BE2C (cell line): Measurements from ENCODE around the gene FAM47E.

ENCODE experiments used
- DNase-seq: peaks from one replicate; pipeline ENCODE4 v3.0.0-alpha.2; 2020
- H3K27me3 ChIP-seq: fragments of 250-450 bp; sonication (Bioruptor Pico); 2 replicates; pipeline ENCODE4 v1.5.1; 2020; ENCODE audit warnings: mild to moderate bottlenecking
- H3K36me3 ChIP-seq: fragments of 250-450 bp; sonication (Bioruptor Pico); 2 replicates; pipeline ENCODE4 v1.5.1; 2020; ENCODE audit warnings: mild to moderate bottlenecking
- H3K4me1 ChIP-seq: fragments of 250-450 bp; sonication (Bioruptor Pico); 2 replicates; pipeline ENCODE4 v1.5.1; 2020
- H3K4me3 ChIP-seq: 2 replicates; pipeline ENCODE4 v1.5.1; 2011; ENCODE audit warnings: low read depth, low read length
- H3K9me3 ChIP-seq: fragments of 250-450 bp; sonication (Bioruptor Pico); 2 replicates; pipeline ENCODE4 v1.5.1; 2020
- CTCF ChIP-seq: IDR thresholded peaks from 2 replicates; pipeline ENCODE4 v1.5.1; 2012; ENCODE audit warnings: mild to moderate bottlenecking, low read depth, low read length

FAM47E gene

DNA sequence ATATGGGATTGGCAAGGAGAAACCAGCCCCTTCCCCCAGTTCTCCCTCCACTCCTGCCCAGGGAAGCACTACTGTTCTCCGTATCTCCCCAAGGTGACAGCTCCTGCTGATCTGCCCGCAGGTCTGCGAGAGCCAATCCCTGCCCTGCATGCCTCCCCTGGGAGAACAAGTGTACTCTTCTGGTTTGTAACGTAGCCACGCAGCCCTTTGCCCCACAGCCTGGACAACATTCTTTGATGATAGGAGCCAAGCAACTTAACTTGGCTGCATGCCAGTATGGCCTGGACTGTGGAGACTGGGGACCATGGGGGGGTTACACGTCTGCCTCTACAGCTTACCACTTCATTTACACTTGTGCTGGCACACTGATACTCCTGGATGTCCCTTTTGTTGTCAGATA, 57.0 kb downstream of the FAM47E start:
- Histone ChIP-seq H3K27me3 (no peaks in the 10 kb centered on the region; the same call in 1 of the 2 replicates), H3K9me3 (no peaks in the 10 kb centered on the region), H3K4me3 (no peak overlapping the region), H3K36me3 (no peaks in the 10 kb centered on the region), H3K4me1 (peaks cover 19% of the 10 kb centered on the region)
- peak; percentile 65 for DNase-seq
- TF ChIP-seq CTCF: no peak

DNA sequence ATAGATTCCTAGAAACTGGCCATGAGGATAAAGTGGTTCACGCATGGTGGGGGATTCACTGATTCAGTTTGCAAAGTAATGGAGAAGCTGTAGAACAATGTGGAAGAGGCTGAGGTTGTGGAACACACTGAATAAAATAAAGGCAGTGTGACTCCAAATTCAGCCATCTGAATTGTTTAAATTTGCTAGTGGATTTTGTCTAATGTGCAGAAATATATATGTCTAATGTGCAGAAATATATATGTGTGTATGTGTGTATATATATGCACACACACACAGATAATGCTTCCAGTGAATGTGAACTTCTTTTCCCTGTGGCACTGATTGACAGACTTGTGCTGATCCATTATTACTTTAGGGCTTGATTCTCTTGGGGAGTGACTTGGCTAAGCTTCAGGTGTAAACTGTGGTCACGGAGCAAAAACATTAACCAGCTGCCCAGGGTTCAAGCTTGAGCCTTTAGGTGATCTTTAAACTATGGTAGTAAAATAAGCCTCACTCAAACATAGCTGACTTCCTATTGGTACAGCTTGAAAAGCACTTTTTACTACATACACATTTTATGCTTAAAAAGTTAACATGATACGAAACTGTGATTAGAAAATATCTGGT, 58.5 kb downstream of the FAM47E start:
- no peak overlapping the region for H3K4me3 ChIP-seq
- DNase-seq: no peak
- TF ChIP-seq CTCF: no peak
- no peaks in the 10 kb centered on the region; the same call in 1 of the 2 replicates for H3K27me3 ChIP-seq
- no peaks in the 10 kb centered on the region for H3K36me3 ChIP-seq
- H3K9me3 ChIP-seq: no peaks in the 10 kb centered on the region
- H3K4me1 ChIP-seq: peaks cover 19% of the 10 kb centered on the region

- DNase-seq: peak; percentile 26
- Histone ChIP-seq H3K4me3 (no peak overlapping the region), H3K4me1 (peaks cover 19% of the 10 kb centered on the region), H3K9me3 (no peaks in the 10 kb centered on the region), H3K27me3 (no peaks in the 10 kb centered on the region), H3K36me3 (no peaks in the 10 kb centered on the region)
- no peak for TF ChIP-seq CTCF
Observed at GRCh38 chr4:76310683-76311082, 59.2 kb downstream of the FAM47E start.

DNA sequence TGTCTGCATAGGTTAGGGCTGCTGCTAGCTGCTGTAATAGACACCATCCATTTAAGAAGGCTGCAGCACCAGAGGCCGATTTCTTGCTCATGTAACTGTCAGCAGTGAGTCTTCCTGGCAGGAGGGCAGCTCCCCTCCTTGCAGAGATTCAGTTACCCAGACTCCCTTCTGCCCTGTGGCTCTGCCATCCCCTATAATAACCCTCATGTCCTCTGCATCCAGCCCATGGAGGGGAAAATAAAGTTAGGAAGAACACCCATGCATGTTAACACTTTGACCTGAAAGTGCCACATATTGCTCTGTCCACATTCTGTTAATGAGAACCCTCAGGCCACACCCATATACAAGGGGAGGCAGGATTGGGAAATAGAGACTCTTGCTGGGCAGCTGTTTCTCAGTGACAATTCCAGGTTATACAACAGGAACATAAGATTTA, 60.4 kb downstream of the FAM47E start:
- DNase-seq: no peak
- Histone ChIP-seq H3K27me3 (no peaks in the 10 kb centered on the region), H3K4me1 (peaks cover 19% of the 10 kb centered on the region), H3K36me3 (no peaks in the 10 kb centered on the region), H3K9me3 (no peaks in the 10 kb centered on the region), H3K4me3 (no peak overlapping the region)
- TF ChIP-seq CTCF: no peak

DNA sequence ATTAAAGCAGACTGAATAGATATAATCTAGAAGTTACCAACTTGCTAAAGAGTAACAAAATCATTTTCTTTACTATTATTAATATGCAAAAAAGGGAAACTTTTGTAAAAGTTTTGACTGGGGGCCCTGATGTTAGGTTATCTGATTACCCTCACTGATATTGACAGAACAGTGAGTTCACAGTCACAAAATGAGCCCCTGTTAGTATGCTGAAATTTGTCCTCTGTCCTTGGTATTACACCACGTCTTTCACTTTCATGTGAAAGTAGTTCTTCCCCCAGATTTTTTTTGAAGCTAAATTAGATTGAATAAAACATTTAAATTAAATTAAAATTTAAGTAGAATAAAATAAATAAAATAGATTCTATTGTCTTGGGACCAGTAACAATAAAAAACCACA, 60.9 kb downstream of the FAM47E start:
- H3K36me3 ChIP-seq: no peaks in the 10 kb centered on the region
- no peaks in the 10 kb centered on the region for H3K27me3 ChIP-seq
- H3K4me3 ChIP-seq: no peak overlapping the region
- no peaks in the 10 kb centered on the region for H3K9me3 ChIP-seq
- no peak for DNase-seq
- H3K4me1 ChIP-seq: peaks cover 19% of the 10 kb centered on the region
- no peak for TF ChIP-seq CTCF

DNA sequence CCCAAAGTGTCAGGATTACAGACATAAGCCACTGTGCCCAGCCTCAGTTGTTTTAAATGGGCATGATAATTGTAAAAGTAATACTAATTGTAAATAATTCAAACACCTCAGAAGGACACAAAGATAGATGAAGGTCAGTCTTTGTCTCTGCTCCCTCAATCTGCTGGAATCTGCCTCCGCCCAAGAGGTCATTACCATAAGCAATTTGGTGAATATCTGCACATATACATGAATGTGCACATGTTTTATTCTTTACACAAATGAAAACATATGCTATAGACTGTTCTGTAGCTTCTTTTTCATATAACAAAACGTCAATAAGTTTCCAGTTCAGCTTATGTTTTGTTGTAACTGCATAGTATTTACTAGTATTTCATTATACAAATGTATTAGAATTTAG, 62.0 kb downstream of the FAM47E start:
- TF ChIP-seq CTCF: no peak
- peaks cover 15% of the 10 kb centered on the region for H3K4me1 ChIP-seq
- H3K9me3 ChIP-seq: no peaks in the 10 kb centered on the region
- DNase-seq: no peak
- H3K27me3 ChIP-seq: no peaks in the 10 kb centered on the region; the same call in 1 of the 2 replicates
- no peaks in the 10 kb centered on the region for H3K36me3 ChIP-seq
- no peak overlapping the region for H3K4me3 ChIP-seq
